A549 (cell line): ENCODE data around the gene ADAMTS16. TPM values are rescaled to one million over a fixed set of nuclear protein-coding genes. Genes with fewer than 3 reads are reported as not detected.

Experiments
- ATAC-seq, 2 experiments: fragments of 200-7000 bp in 1 of 2; fragments of >200 bp in 1 of 2; cut with Nextera tagmentation in 1 of 2; cut with Tn5 transposase in 1 of 2; 3 replicates each; pipeline versions ENCODE4 v1.8.0 to v1.9.1; 2018 to 2020; ENCODE audit warnings: mild to moderate bottlenecking in 1 of 2, moderate library complexity in 1 of 2
- CTCF ChIA-PET: fragments of 300-600 bp; sonication (Branson Sonifier 250); formaldehyde crosslinking; extraction: SDS; loops from one replicate; lab custom pipeline; 2021; ENCODE audit warnings: antibody characterized with exemption, inconsistent platforms; lab: Yijun Ruan, JAX
- POLR2A ChIA-PET: fragments of 350-600 bp; formaldehyde crosslinking; extraction: SDS; loops from one replicate; lab custom pipeline; 2021; ENCODE audit warnings: antibody characterized with exemption, inconsistent platforms; lab: Yijun Ruan, JAX
- DNase-seq, 2 experiments: peaks; one replicate each; pipeline versions ENCODE4 v3.0.0 to v3.0.0-alpha.2; 2011 to 2016; ENCODE audit warnings: low read depth in 1 of 2, low spot score in 1 of 2
- FAIRE-seq: peaks from 2 replicates; lab custom pipeline; 2011; peaks lifted over from hg19 to GRCh38; lab: Jason Lieb, UNC
- H3K27ac ChIP-seq, 2 experiments: fragments of >200 bp; sonication (Bioruptor Twin); formaldehyde crosslinking; 3 replicates each; pipeline ENCODE4 v1.5.1; 2016 to 2017
- H3K4me1 ChIP-seq: fragments of >200 bp; sonication (Bioruptor Twin); formaldehyde crosslinking; 3 replicates; pipeline ENCODE4 v1.6.1; 2016
- H3K4me2 ChIP-seq: fragments of >200 bp; sonication (Bioruptor Twin); formaldehyde crosslinking; 3 replicates; pipeline ENCODE4 v1.6.1; 2016
- H3K4me3 ChIP-seq: fragments of >200 bp; sonication (Bioruptor Twin); formaldehyde crosslinking; 3 replicates; pipeline ENCODE4 v1.5.1; 2016
- H3K9me3 ChIP-seq: fragments of >200 bp; sonication (Bioruptor Twin); formaldehyde crosslinking; 3 replicates; pipeline ENCODE4 v1.6.1; 2016
- BHLHE40 ChIP-seq: IDR thresholded peaks from 2 replicates; pipeline ENCODE4 v1.6.1; 2012; ENCODE audit warnings: low read depth, low read length, inconsistent platforms
- CHD4 ChIP-seq: fragments of 200-600 bp; sonication (generic); IDR thresholded peaks from 2 replicates; pipeline ENCODE4 v1.6.1; 2016; ENCODE audit warnings: antibody characterized with exemption, mild to moderate bottlenecking, borderline replicate concordance
- EHMT2 ChIP-seq: fragments of 200-600 bp; sonication (generic); IDR thresholded peaks from 2 replicates; pipeline ENCODE4 v1.6.1; 2016; ENCODE audit warnings: antibody characterized with exemption, low read depth, mild to moderate bottlenecking, moderate library complexity
- ESRRA ChIP-seq: fragments of 150-350 bp; IDR thresholded peaks from 2 replicates; pipeline ENCODE4 v1.6.1; 2014; ENCODE audit warnings: mild to moderate bottlenecking, low read length, borderline replicate concordance
- FOSL2 ChIP-seq, 2 experiments: fragments of 450-650 bp in 1 of 2; fragments of >200 bp in 1 of 2; sonication (Bioruptor Twin) in 1 of 2; formaldehyde crosslinking; IDR thresholded peaks; 2 replicates each; pipeline versions ENCODE4 v1.5.0 to v1.6.1; 2016 to 2020; ENCODE audit warnings: mild to moderate bottlenecking in 1 of 2, moderate library complexity in 1 of 2
- GATA3 ChIP-seq: IDR thresholded peaks from 2 replicates; pipeline ENCODE4 v1.6.1; 2012; ENCODE audit warnings: borderline replicate concordance
- HEYL ChIP-seq: fragments of 250-450 bp; sonication (Bioruptor Pico); IDR thresholded peaks from 2 replicates; pipeline ENCODE4 v1.8.0; 2021; ENCODE audit warnings: mild to moderate bottlenecking, moderate library complexity
- HOXB5 ChIP-seq: fragments of 250-450 bp; sonication (Bioruptor Pico); IDR thresholded peaks from 2 replicates; pipeline ENCODE4 v1.5.0; 2020; ENCODE audit warnings: mild to moderate bottlenecking, moderate library complexity
- JUNB ChIP-seq: fragments of >200 bp; sonication (Bioruptor Twin); formaldehyde crosslinking; IDR thresholded peaks from 2 replicates; pipeline ENCODE4 v1.6.1; 2016
- KDM1A ChIP-seq: fragments of 200-600 bp; sonication (generic); IDR thresholded peaks from 2 replicates; pipeline ENCODE4 v1.6.1; 2016; ENCODE audit warnings: low read depth, mild to moderate bottlenecking
- MAFK ChIP-seq: fragments of 450-650 bp; IDR thresholded peaks from 2 replicates; pipeline ENCODE4 v1.6.1; 2014; ENCODE audit not compliant: partially characterized antibody
- NFE2L2 ChIP-seq: fragments of 150-350 bp; conservative IDR thresholded peaks from 2 replicates; pipeline ENCODE4 v1.6.1; 2014; ENCODE audit warnings: low read length
- NR3C1 ChIP-seq: fragments of >200 bp; sonication (Bioruptor Twin); formaldehyde crosslinking; IDR thresholded peaks from 3 replicates; pipeline ENCODE4 v1.6.1; 2017
- POLR2A ChIP-seq: IDR thresholded peaks from 2 replicates; pipeline ENCODE4 v1.6.1; 2012; ENCODE audit warnings: mild to moderate bottlenecking, low read length
- RARB ChIP-seq: fragments of 250-450 bp; sonication (Bioruptor Pico); IDR thresholded peaks from 2 replicates; pipeline ENCODE4 v1.8.0; 2021; ENCODE audit warnings: mild to moderate bottlenecking, moderate library complexity
- SMC3 ChIP-seq: fragments of >200 bp; sonication (Bioruptor Twin); formaldehyde crosslinking; IDR thresholded peaks from 3 replicates; pipeline ENCODE4 v1.6.1; 2018; ENCODE audit warnings: inconsistent platforms
- ZNF302 ChIP-seq: fragments of 250-450 bp; sonication (Bioruptor Pico); IDR thresholded peaks from 2 replicates; pipeline ENCODE4 v1.9.0; 2021; ENCODE audit warnings: inconsistent platforms, mild to moderate bottlenecking, moderate library complexity
- ZSCAN20 ChIP-seq: fragments of 250-450 bp; sonication (Bioruptor Pico); IDR thresholded peaks from 2 replicates; pipeline ENCODE4 v1.8.0; 2022; ENCODE audit warnings: mild to moderate bottlenecking, moderate library complexity
- WGBS: methylation state at CpG from one replicate; pipeline ENCODE4 v1.1.6; 2017; ENCODE audit errors: missing lambda C conversion rate; 5-methylcytosine and 5-hydroxymethylcytosine counted together
- polyA plus RNA-seq, 4 experiments: library from polyadenylated mRNA; depleted of rRNA in 3 of 4; stranded (reverse); fragments of >200 nt; fragmentation: RNase III in 1 of 4; extraction: RNeasy Plus Mini Kit Qiagen cat#74134 plus additional on column Dnase treatment in 1 of 4; gene quantifications; 2 replicates in 3 of 4; 3 replicates in 1 of 4; pipeline ENCODE4 v1.2.3, GENCODE V29; 2011 to 2017
- TF ChIP-seq, protein P1 (sequence below): IDR thresholded peaks from 2 replicates; pipeline ENCODE4 v1.6.1; 2012
- TF ChIP-seq, protein P2 (sequence below): fragments of 250-450 bp; sonication (Bioruptor Pico); IDR thresholded peaks from 2 replicates; pipeline ENCODE4 v1.5.0; 2020; ENCODE audit warnings: low read depth, mild to moderate bottlenecking, moderate library complexity

ADAMTS16 gene
- polyA plus RNA-seq, 2 of the 4 experiments (the other 2 are of a cell fraction) = 0.71 to 1.0 TPM

DNA sequence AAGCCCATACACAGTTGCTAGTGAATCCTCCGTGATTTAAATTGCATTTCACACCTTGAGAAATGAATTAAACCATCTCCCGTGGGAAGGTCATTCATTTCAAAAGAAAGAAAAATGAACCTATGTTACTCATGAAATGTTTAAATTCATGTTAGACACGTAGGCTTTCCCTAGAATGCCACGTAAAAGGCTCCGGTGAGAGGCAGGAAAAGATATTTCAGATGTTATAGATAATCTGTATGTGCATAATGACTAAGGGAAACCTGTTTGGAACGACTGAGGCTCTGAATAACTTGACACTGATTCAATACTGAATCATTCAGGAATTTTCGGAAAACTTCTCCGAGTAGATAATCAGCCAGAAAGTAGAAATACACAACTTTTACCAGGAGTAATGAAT lies 148.1 kb downstream of the ADAMTS16 start:
- peak; percentile 31 to 44 for DNase-seq

DNA sequence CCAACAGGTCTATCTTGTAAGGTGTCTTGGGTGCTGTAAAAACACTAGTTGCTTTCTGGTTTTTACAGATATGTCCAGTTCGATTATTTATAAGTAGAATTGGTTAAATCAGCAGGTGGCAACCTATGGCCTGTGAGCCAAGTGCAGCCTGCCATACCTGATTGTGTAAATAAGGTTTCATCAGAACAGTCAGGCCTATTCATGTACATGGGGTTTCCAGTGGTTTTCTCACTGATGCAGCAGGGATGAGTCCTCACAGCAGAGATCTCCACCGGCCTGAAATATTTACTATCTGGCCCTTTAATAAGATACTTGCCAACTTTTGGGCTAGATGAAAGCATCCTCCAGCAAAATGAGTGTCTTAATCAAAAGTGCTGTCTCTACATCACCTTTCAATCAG lies 149.4 kb downstream of the ADAMTS16 start:
- H3K4me3 ChIP-seq = no peak overlapping the region
- no peak for FAIRE-seq
- H3K9me3 ChIP-seq = no peaks in the 10 kb centered on the region; the same call in 1 of the 3 replicates
- no peak for DNase-seq
- ChIA-PET POLR2A (interaction anchor here (1.0 kb wide), 1 partner anchor 15 kb away, joined by 3 read pairs; no protein-coding TSS in a partner anchor), CTCF (no interaction called here)
- no peak overlapping the region for H3K27ac ChIP-seq
- TF ChIP-seq ESRRA (no peak), SMC3 (no peak), HEYL (no peak), ZSCAN20 (CRISPR knock-in tag) (no peak)
- H3K4me2 ChIP-seq = no peak overlapping the region
- H3K4me1 ChIP-seq = peaks cover 16% of the 10 kb centered on the region
- 57% methylated on average over 2 of the region's 2 CpGs for WGBS
- no peak for ATAC-seq

More for the DNA sequence above, 148.1 kb downstream of the ADAMTS16 start:
- Histone ChIP-seq H3K4me3 (no peak overlapping the region), H3K27ac (peak overlapping the region in 1 of 2 experiments; percentile 69; a peak in 4 of 6 replicates), H3K9me3 (peaks cover 5% of the 10 kb centered on the region; the same call in 2 of the 3 replicates), H3K4me2 (peak overlapping the region; percentile 41)
- ATAC-seq (peak in 1 of 2 experiments; percentile 80; a peak in 3 of 6 replicates), FAIRE-seq (no peak)
- 11% methylated on average over 8 of the region's 8 CpGs for WGBS
- ChIA-PET CTCF (interaction anchor here (0.8 kb wide), 1 partner anchor 44 kb away, joined by 3 read pairs; no protein-coding TSS in a partner anchor), POLR2A (no interaction called here)
- TF ChIP-seq, protein P1, sequence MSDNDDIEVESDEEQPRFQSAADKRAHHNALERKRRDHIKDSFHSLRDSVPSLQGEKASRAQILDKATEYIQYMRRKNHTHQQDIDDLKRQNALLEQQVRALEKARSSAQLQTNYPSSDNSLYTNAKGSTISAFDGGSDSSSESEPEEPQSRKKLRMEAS = 0 out of 2 replicates have a peak, but pooled peaks have one; percentile 20
- TF ChIP-seq FOSL2 (IDR thresholded peaks at IDR 0.05) (peak; percentile 38; the same call in 1 of the 2 replicates), FOSL2 (CRISPR knock-in tag; IDR thresholded peaks at IDR 0.05) (peak; percentile 62), MAFK (peak; percentile 59), HOXB5 (CRISPR knock-in tag) (no peak), ZNF302 (CRISPR knock-in tag) (no peak), GATA3 (peak; percentile 82; the same call in 1 of the 2 replicates), JUNB (peak; percentile 36), NFE2L2 (peak; percentile 19; the same call in 1 of the 2 replicates)
- TF ChIP-seq, all 56 proteins: peak for 6
- H3K4me1 ChIP-seq = peaks cover 16% of the 10 kb centered on the region

DNA sequence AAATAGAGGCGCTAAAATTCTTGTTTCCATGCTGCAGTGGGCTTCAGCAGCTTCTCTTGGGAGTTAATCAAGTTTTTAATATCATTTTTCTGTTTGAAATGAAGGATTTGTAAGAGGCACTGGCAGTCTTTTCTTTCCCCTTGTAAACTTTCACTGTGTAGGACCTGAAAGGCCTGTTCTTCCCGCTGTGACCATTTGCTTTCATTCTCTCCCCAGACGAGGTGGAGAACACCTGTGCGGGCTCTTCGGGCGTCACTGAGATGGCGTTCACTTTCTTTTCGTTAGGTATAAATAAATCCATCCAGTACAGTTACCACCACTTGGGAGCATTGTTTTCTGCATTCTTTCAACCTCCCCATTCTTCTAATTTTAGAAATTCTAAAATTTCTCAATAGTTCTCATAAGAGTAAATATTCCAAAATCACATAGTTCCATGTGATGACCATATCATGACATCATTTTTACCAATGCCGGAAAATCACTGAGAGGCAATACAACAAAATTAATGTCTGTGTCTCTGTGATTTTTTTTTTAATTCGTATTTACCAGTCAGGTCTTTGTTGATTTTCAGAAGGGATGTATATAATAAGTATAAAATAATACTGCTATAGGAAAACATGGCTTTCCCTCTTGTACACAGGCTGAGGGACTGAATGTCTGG lies 150.7 kb downstream of the ADAMTS16 start:
- no peak for DNase-seq
- Histone ChIP-seq H3K4me3 (no peak overlapping the region), H3K4me1 (peaks cover 16% of the 10 kb centered on the region), H3K4me2 (no peak overlapping the region), H3K27ac (0 out of 6 replicates have a peak overlapping the region, but pooled peaks of 1 of the 2 experiments have one; percentile 7), H3K9me3 (no peaks in the 10 kb centered on the region; the same call in 2 of the 3 replicates)
- ChIA-PET CTCF (interaction anchor here (1.4 kb wide), 1 partner anchor 14 kb away, joined by 3 read pairs; no protein-coding TSS in a partner anchor), POLR2A (no interaction called here)
- no peak for ATAC-seq
- no peak for FAIRE-seq
- TF ChIP-seq ZNF302 (CRISPR knock-in tag) (no peak), NR3C1 (no peak), CHD4 (no peak), RARB (CRISPR knock-in tag) (no peak), BHLHE40 (no peak), ESRRA (no peak), MAFK (no peak), POLR2A (no peak), KDM1A (no peak), EHMT2 (no peak)
- TF ChIP-seq, protein P2, sequence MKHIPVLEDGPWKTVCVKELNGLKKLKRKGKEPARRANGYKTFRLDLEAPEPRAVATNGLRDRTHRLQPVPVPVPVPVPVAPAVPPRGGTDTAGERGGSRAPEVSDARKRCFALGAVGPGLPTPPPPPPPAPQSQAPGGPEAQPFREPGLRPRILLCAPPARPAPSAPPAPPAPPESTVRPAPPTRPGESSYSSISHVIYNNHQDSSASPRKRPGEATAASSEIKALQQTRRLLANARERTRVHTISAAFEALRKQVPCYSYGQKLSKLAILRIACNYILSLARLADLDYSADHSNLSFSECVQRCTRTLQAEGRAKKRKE (CRISPR knock-in tag) = no peak
- 74% methylated on average over 10 of the region's 10 CpGs for WGBS
